Loucy (cell line): ENCODE measurements around the gene CREBBP.

Source experiments
- H2AFZ ChIP-seq: fragments of 200-600 bp; sonication (generic); 2 replicates; pipeline ENCODE4 v1.6.0; 2016; ENCODE audit warnings: antibody characterized with exemption, mild to moderate bottlenecking, low read length, moderate library complexity
- H3F3A ChIP-seq: fragments of 200-600 bp; 2 replicates; pipeline ENCODE4 v1.6.0; 2016; ENCODE audit warnings: antibody characterized with exemption, low read depth, mild to moderate bottlenecking
- H3K27me3 ChIP-seq: fragments of 200-600 bp; sonication (generic); 2 replicates; pipeline ENCODE4 v1.6.1; 2014; ENCODE audit warnings: low read length, mild to moderate bottlenecking; ENCODE audit not compliant: insufficient read depth, poor library complexity, severe bottlenecking
- H3K36me3 ChIP-seq: fragments of 200-600 bp; sonication (generic); 2 replicates; pipeline ENCODE4 v1.6.1; 2016; ENCODE audit warnings: low read length; ENCODE audit not compliant: insufficient read depth
- H3K4me1 ChIP-seq: fragments of 200-600 bp; sonication (generic); 2 replicates; pipeline ENCODE4 v1.5.1; 2014; ENCODE audit warnings: low read length, mild to moderate bottlenecking; ENCODE audit not compliant: insufficient read depth, poor library complexity, severe bottlenecking
- H3K4me2 ChIP-seq: fragments of 200-600 bp; sonication (generic); 2 replicates; pipeline ENCODE4 v1.6.0; 2014; ENCODE audit warnings: antibody characterized with exemption, low read length, low read depth, mild to moderate bottlenecking; ENCODE audit not compliant: poor library complexity, severe bottlenecking
- H3K4me3 ChIP-seq: fragments of 200-600 bp; sonication (generic); 2 replicates; pipeline ENCODE4 v1.5.1; 2014; ENCODE audit warnings: low read length, mild to moderate bottlenecking, mixed read lengths; ENCODE audit not compliant: poor library complexity, severe bottlenecking
- H3K79me2 ChIP-seq: fragments of 200-600 bp; sonication (generic); 2 replicates; pipeline ENCODE4 v1.6.1; 2014; ENCODE audit warnings: low read length; ENCODE audit not compliant: insufficient read depth
- H3K9ac ChIP-seq: fragments of 200-600 bp; sonication (generic); 2 replicates; pipeline ENCODE4 v1.6.0; 2014; ENCODE audit warnings: mild to moderate bottlenecking, low read depth, low read length, moderate library complexity; ENCODE audit not compliant: poor library complexity, severe bottlenecking
- H3K9me2 ChIP-seq: fragments of 200-600 bp; sonication (generic); replicated peaks from 2 replicates; pipeline ENCODE4 v1.6.1; 2016; ENCODE audit warnings: low read depth, low read length, mixed read lengths
- H3K9me3 ChIP-seq: fragments of 200-600 bp; sonication (generic); 2 replicates; pipeline ENCODE4 v1.6.1; 2014; ENCODE audit warnings: mild to moderate bottlenecking, antibody characterized with exemption, low read length, low read depth; ENCODE audit not compliant: insufficient read depth
- H4K20me1 ChIP-seq: fragments of 200-600 bp; sonication (generic); 2 replicates; pipeline ENCODE4 v1.6.0; 2014; ENCODE audit warnings: antibody characterized with exemption, low read length, mild to moderate bottlenecking; ENCODE audit not compliant: insufficient read depth, poor library complexity, severe bottlenecking
- EZH2phosphoT487 ChIP-seq: fragments of 200-600 bp; IDR thresholded peaks from 2 replicates; pipeline ENCODE4 v1.6.1; 2018; ENCODE audit warnings: antibody characterized with exemption, mild to moderate bottlenecking, moderate library complexity, borderline replicate concordance
- TF ChIP-seq, protein P1 (sequence below): fragments of 200-600 bp; sonication (generic); conservative IDR thresholded peaks from 2 replicates; pipeline ENCODE4 v1.5.1; 2014; ENCODE audit warnings: mild to moderate bottlenecking, antibody characterized with exemption, low read length

CREBBP gene

GRCh38 chr16:3739636-3740035 is 140.9 kb downstream of the CREBBP start:
- Histone ChIP-seq H3K36me3 (peaks cover 61% of the 10 kb centered on the region; the same call in 1 of the 2 replicates), H4K20me1 (no peaks in the 10 kb centered on the region)

GRCh38 chr16:3738541-3738940 is 142.0 kb downstream of the CREBBP start:
- Histone ChIP-seq H3K4me2 (no peak overlapping the region), H3K36me3 (peaks cover 54% of the 10 kb centered on the region; the same call in 1 of the 2 replicates), H3K9me3 (no peaks in the 10 kb centered on the region), H3K27me3 (no peaks in the 10 kb centered on the region), H2AFZ (no peak overlapping the region), H3K4me1 (no peaks in the 10 kb centered on the region), H3K79me2 (no peaks in the 10 kb centered on the region), H3K9me2 (no peaks in the 10 kb centered on the region), H3K4me3 (no peak overlapping the region), H3F3A (no peaks in the 10 kb centered on the region), H3K9ac (no peak overlapping the region), H4K20me1 (no peaks in the 10 kb centered on the region)
- TF ChIP-seq, protein P1, sequence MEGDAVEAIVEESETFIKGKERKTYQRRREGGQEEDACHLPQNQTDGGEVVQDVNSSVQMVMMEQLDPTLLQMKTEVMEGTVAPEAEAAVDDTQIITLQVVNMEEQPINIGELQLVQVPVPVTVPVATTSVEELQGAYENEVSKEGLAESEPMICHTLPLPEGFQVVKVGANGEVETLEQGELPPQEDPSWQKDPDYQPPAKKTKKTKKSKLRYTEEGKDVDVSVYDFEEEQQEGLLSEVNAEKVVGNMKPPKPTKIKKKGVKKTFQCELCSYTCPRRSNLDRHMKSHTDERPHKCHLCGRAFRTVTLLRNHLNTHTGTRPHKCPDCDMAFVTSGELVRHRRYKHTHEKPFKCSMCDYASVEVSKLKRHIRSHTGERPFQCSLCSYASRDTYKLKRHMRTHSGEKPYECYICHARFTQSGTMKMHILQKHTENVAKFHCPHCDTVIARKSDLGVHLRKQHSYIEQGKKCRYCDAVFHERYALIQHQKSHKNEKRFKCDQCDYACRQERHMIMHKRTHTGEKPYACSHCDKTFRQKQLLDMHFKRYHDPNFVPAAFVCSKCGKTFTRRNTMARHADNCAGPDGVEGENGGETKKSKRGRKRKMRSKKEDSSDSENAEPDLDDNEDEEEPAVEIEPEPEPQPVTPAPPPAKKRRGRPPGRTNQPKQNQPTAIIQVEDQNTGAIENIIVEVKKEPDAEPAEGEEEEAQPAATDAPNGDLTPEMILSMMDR, result no peak
- no peak for TF ChIP-seq EZH2phosphoT487

More at GRCh38 chr16:3739636-3740035, 140.9 kb downstream of the CREBBP start:
- no peak overlapping the region for H2AFZ ChIP-seq
- no peaks in the 10 kb centered on the region for H3K9me2 ChIP-seq
- H3K9me3 ChIP-seq, result no peaks in the 10 kb centered on the region
- H3K79me2 ChIP-seq, result no peaks in the 10 kb centered on the region
- no peaks in the 10 kb centered on the region for H3K4me1 ChIP-seq
- no peaks in the 10 kb centered on the region for H3F3A ChIP-seq
- H3K27me3 ChIP-seq, result no peaks in the 10 kb centered on the region
- no peak overlapping the region for H3K4me2 ChIP-seq
- H3K4me3 ChIP-seq, result no peak overlapping the region
- TF ChIP-seq EZH2phosphoT487, result no peak
- TF ChIP-seq, protein P1, result no peak
- H3K9ac ChIP-seq, result no peak overlapping the region

DNA sequence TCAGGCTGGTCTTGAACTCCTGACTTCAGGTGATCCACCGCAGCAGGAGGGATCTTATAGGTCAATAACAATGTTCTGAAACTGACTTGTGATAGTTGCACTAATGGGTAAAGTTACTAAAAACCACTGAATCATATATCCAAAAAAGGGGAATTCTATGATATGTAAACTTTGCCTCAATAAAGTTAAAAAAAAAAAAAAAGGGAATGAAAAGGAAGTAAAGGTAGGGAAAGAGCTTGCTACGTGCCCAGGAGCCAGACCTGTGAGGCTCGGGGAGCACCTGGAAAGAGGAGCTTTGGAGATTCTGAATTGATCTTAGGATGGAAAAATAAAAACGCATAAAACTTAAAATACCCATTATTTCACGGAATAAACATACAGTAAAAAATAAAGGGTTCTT is 142.4 kb downstream of the CREBBP start:
- H3K9me3 ChIP-seq, result no peaks in the 10 kb centered on the region
- no peaks in the 10 kb centered on the region for H3K9me2 ChIP-seq
- no peak overlapping the region for H3K4me2 ChIP-seq
- no peaks in the 10 kb centered on the region for H3F3A ChIP-seq
- H2AFZ ChIP-seq, result no peak overlapping the region
- no peaks in the 10 kb centered on the region for H4K20me1 ChIP-seq
- no peaks in the 10 kb centered on the region for H3K27me3 ChIP-seq
- H3K79me2 ChIP-seq, result no peaks in the 10 kb centered on the region
- peaks cover 51% of the 10 kb centered on the region; the same call in 1 of the 2 replicates for H3K36me3 ChIP-seq
- no peaks in the 10 kb centered on the region for H3K4me1 ChIP-seq
- H3K4me3 ChIP-seq, result no peak overlapping the region
- H3K9ac ChIP-seq, result no peak overlapping the region
- TF ChIP-seq, protein P1, result no peak
- no peak for TF ChIP-seq EZH2phosphoT487
